Measurements from ENCODE around the gene TPRA1. TPM values are rescaled to one million over a fixed set of nuclear protein-coding genes. Genes with fewer than 3 reads are reported as not detected.

TPRA1 gene
- total RNA-seq, 1 donor from 2014 or later: 24.6 TPM

- H3K4me2 ChIP-seq (ENCODE audit: low read length): no peak overlapping the region
- Mint-ChIP-seq H3K27ac (ENCODE audit: unreplicated experiment) (no peak overlapping the region), H3K4me3 (ENCODE audit: unreplicated experiment) (no peak overlapping the region), H3K9me3 (ENCODE audit: unreplicated experiment) (peaks cover 4% of the 10 kb centered on the region), H3K4me1 (ENCODE audit: low read depth, unreplicated experiment) (peaks cover 2% of the 10 kb centered on the region), H3K36me3 (ENCODE audit: low read depth, unreplicated experiment) (no peaks in the 10 kb centered on the region), H3K27me3 (ENCODE audit: low read depth, unreplicated experiment) (peaks cover 24% of the 10 kb centered on the region)
- H3K4me3 ChIP-seq (ENCODE audit: insufficient read depth, low read depth, low read length): no peak overlapping the region
- DNase-seq (ENCODE audit: low read depth) (no peak), FAIRE-seq (no peak)
- H2AFZ ChIP-seq (ENCODE audit: low read depth, low read length): no peak overlapping the region
- H4K20me1 ChIP-seq (ENCODE audit: insufficient read depth, low read length): no peaks in the 10 kb centered on the region
- TF ChIP-seq CTCF (IDR thresholded peaks at IDR 0.05; ENCODE audit: insufficient read depth, low read depth, low read length): no peak
- no peak for TF ChIP-seq EZH2 (IDR thresholded peaks at IDR 0.05; ENCODE audit: insufficient read depth, low read length)
- H3K79me2 ChIP-seq (ENCODE audit: insufficient read depth, low read length): no peaks in the 10 kb centered on the region
- H3K27me3 ChIP-seq (ENCODE audit: insufficient read depth, low read length): peaks cover 8% of the 10 kb centered on the region
- no peaks in the 10 kb centered on the region for H3K36me3 ChIP-seq (ENCODE audit: insufficient read depth, low read length)
- H3K4me1 ChIP-seq (ENCODE audit: insufficient read depth, low read length): no peaks in the 10 kb centered on the region
- no peak overlapping the region for H3K27ac ChIP-seq (ENCODE audit: low read depth, low read length)
- no peaks in the 10 kb centered on the region for H3K9me3 ChIP-seq (ENCODE audit: insufficient read depth, low read depth, low read length)
- no peak overlapping the region for H3K9ac ChIP-seq (ENCODE audit: low read length)
Measured at GRCh38 chr3:127551178-127551577, 39.4 kb downstream of the TPRA1 start.

GRCh38 chr3:127550468-127551157 is 39.9 kb downstream of the TPRA1 start:
- FAIRE-seq: no peak
- H3K4me1 ChIP-seq (ENCODE audit: insufficient read depth, low read length): no peaks in the 10 kb centered on the region
- peaks cover 8% of the 10 kb centered on the region for H3K27me3 ChIP-seq (ENCODE audit: insufficient read depth, low read length)
- H2AFZ ChIP-seq (ENCODE audit: low read depth, low read length): no peak overlapping the region
- Mint-ChIP-seq H3K27me3 (ENCODE audit: low read depth, unreplicated experiment) (peaks cover 26% of the 10 kb centered on the region), H3K4me3 (ENCODE audit: unreplicated experiment) (no peak overlapping the region), H3K4me1 (ENCODE audit: low read depth, unreplicated experiment) (peaks cover 2% of the 10 kb centered on the region), H3K9me3 (ENCODE audit: unreplicated experiment) (peaks cover 4% of the 10 kb centered on the region), H3K36me3 (ENCODE audit: low read depth, unreplicated experiment) (no peaks in the 10 kb centered on the region), H3K27ac (ENCODE audit: unreplicated experiment) (no peak overlapping the region)
- H3K36me3 ChIP-seq (ENCODE audit: insufficient read depth, low read length): no peaks in the 10 kb centered on the region
- no peak overlapping the region for H3K27ac ChIP-seq (ENCODE audit: low read depth, low read length)
- no peak overlapping the region for H3K4me2 ChIP-seq (ENCODE audit: low read length)
- H4K20me1 ChIP-seq (ENCODE audit: insufficient read depth, low read length): no peaks in the 10 kb centered on the region
- H3K9me3 ChIP-seq (ENCODE audit: insufficient read depth, low read depth, low read length): no peaks in the 10 kb centered on the region
- no peaks in the 10 kb centered on the region for H3K79me2 ChIP-seq (ENCODE audit: insufficient read depth, low read length)
- H3K4me3 ChIP-seq (ENCODE audit: insufficient read depth, low read depth, low read length): no peak overlapping the region
- no peak overlapping the region for H3K9ac ChIP-seq (ENCODE audit: low read length)
- TF ChIP-seq EZH2 (IDR thresholded peaks at IDR 0.05; ENCODE audit: insufficient read depth, low read length): no peak
- no peak for TF ChIP-seq CTCF (IDR thresholded peaks at IDR 0.05; ENCODE audit: insufficient read depth, low read depth, low read length)
- no peak for DNase-seq (ENCODE audit: low read depth)

GRCh38 chr3:127549826-127550467 is 40.6 kb downstream of the TPRA1 start:
- FAIRE-seq (no peak), DNase-seq (ENCODE audit: low read depth) (no peak)
- H3K79me2 ChIP-seq (ENCODE audit: insufficient read depth, low read length): no peaks in the 10 kb centered on the region
- Mint-ChIP-seq H3K36me3 (ENCODE audit: low read depth, unreplicated experiment) (no peaks in the 10 kb centered on the region), H3K4me1 (ENCODE audit: low read depth, unreplicated experiment) (peaks cover 2% of the 10 kb centered on the region), H3K9me3 (ENCODE audit: unreplicated experiment) (peaks cover 4% of the 10 kb centered on the region), H3K27me3 (ENCODE audit: low read depth, unreplicated experiment) (peaks cover 24% of the 10 kb centered on the region), H3K4me3 (ENCODE audit: unreplicated experiment) (no peak overlapping the region), H3K27ac (ENCODE audit: unreplicated experiment) (no peak overlapping the region)
- H2AFZ ChIP-seq (ENCODE audit: low read depth, low read length): no peak overlapping the region
- H3K4me1 ChIP-seq (ENCODE audit: insufficient read depth, low read length): no peaks in the 10 kb centered on the region
- peaks cover 8% of the 10 kb centered on the region for H3K27me3 ChIP-seq (ENCODE audit: insufficient read depth, low read length)
- H3K36me3 ChIP-seq (ENCODE audit: insufficient read depth, low read length): no peaks in the 10 kb centered on the region
- no peak overlapping the region for H3K27ac ChIP-seq (ENCODE audit: low read depth, low read length)
- H3K9me3 ChIP-seq (ENCODE audit: insufficient read depth, low read depth, low read length): no peaks in the 10 kb centered on the region
- H4K20me1 ChIP-seq (ENCODE audit: insufficient read depth, low read length): no peaks in the 10 kb centered on the region
- H3K9ac ChIP-seq (ENCODE audit: low read length): no peak overlapping the region
- TF ChIP-seq CTCF (IDR thresholded peaks at IDR 0.05; ENCODE audit: insufficient read depth, low read depth, low read length): no peak
- no peak for TF ChIP-seq EZH2 (IDR thresholded peaks at IDR 0.05; ENCODE audit: insufficient read depth, low read length)
- H3K4me3 ChIP-seq (ENCODE audit: insufficient read depth, low read depth, low read length): no peak overlapping the region
- no peak overlapping the region for H3K4me2 ChIP-seq (ENCODE audit: low read length)

Data from astrocyte (in vitro differentiated cells and primary cell).